PC-3 (cell line): ENCODE data around the gene TMEM91. TPM values are rescaled to one million over a fixed set of nuclear protein-coding genes. Genes with fewer than 3 reads are reported as not detected.

Source experiments
- ATAC-seq: fragments of 200-7000 bp; cut with Tn5 transposase; 2 replicates; pipeline ENCODE4 v1.9.1; 2020; ENCODE audit warnings: mild to moderate bottlenecking, moderate library complexity
- BruUV-seq: library from RNA; stranded (reverse); fragments of 400-500 nt; replicated peaks from 2 replicates; lab custom pipeline; 2021; lab: Mats Ljungman, UMichigan
- CTCF ChIA-PET: fragments of 300-600 bp; sonication (Branson Sonifier 250); formaldehyde crosslinking; loops from one replicate; lab custom pipeline; 2022; ENCODE audit warnings: antibody characterized with exemption; lab: Charles Lee
- POLR2A ChIA-PET: fragments of 300-600 bp; sonication (Branson Sonifier 250); formaldehyde crosslinking; loops from one replicate; lab custom pipeline; 2022; ENCODE audit warnings: antibody characterized with exemption; ENCODE audit not compliant: unreplicated experiment; lab: Charles Lee
- DNase-seq: peaks from one replicate; pipeline ENCODE4 v3.0.0-alpha.2; 2015
- H2AFZ ChIP-seq: fragments of 300-600 bp; sonication (generic); 2 replicates; pipeline ENCODE4 v1.6.0; 2016; ENCODE audit warnings: antibody characterized with exemption, low read length
- H3F3A ChIP-seq: fragments of 300-600 bp; sonication (generic); one replicate; pipeline ENCODE4 v1.6.0; 2017; ENCODE audit warnings: antibody characterized with exemption, low read length, control low read depth, mild to moderate bottlenecking; ENCODE audit not compliant: unreplicated experiment
- H3K27ac ChIP-seq: fragments of 300-600 bp; sonication (generic); 2 replicates; pipeline ENCODE4 v1.5.1; 2016; ENCODE audit warnings: mild to moderate bottlenecking, low read length
- H3K27me3 ChIP-seq: fragments of 300-600 bp; sonication (generic); 2 replicates; pipeline ENCODE4 v1.6.1; 2016; ENCODE audit warnings: low read length, mixed read lengths
- H3K36me3 ChIP-seq: fragments of 300-600 bp; sonication (generic); 2 replicates; pipeline ENCODE4 v1.6.1; 2016; ENCODE audit warnings: low read depth, mixed run types, low read length, mixed read lengths
- H3K4me1 ChIP-seq: fragments of 300-600 bp; sonication (generic); 2 replicates; pipeline ENCODE4 v1.5.1; 2016; ENCODE audit warnings: low read length; ENCODE audit not compliant: insufficient read depth
- H3K4me2 ChIP-seq: fragments of 300-600 bp; sonication (generic); 2 replicates; pipeline ENCODE4 v1.6.0; 2016; ENCODE audit warnings: low read length
- H3K4me3 ChIP-seq: fragments of 300-600 bp; sonication (generic); 2 replicates; pipeline ENCODE4 v1.5.1; 2016; ENCODE audit warnings: mild to moderate bottlenecking, low read length, mixed read lengths
- H3K79me2 ChIP-seq: fragments of 300-600 bp; sonication (generic); 2 replicates; pipeline ENCODE4 v1.6.1; 2017; ENCODE audit warnings: low read length, mixed read lengths
- H3K9ac ChIP-seq: fragments of 300-600 bp; sonication (generic); 2 replicates; pipeline ENCODE4 v1.6.0; 2016; ENCODE audit warnings: mild to moderate bottlenecking, low read length
- H3K9me2 ChIP-seq: fragments of 300-600 bp; sonication (generic); replicated peaks from 2 replicates; pipeline ENCODE4 v1.6.1; 2016; ENCODE audit warnings: mixed run types, low read length, mixed read lengths
- H3K9me3 ChIP-seq: fragments of 300-600 bp; sonication (generic); 2 replicates; pipeline ENCODE4 v1.6.1; 2016; ENCODE audit warnings: low read length, mixed read lengths
- H4K20me1 ChIP-seq: fragments of 300-600 bp; sonication (generic); 2 replicates; pipeline ENCODE4 v1.6.1; 2016; ENCODE audit warnings: low read length, mixed read lengths
- EZH2 ChIP-seq: fragments of 300-600 bp; sonication (generic); IDR thresholded peaks from one replicate; pipeline ENCODE4 v1.6.1; 2017; ENCODE audit warnings: antibody characterized with exemption, mild to moderate bottlenecking, low read length; ENCODE audit not compliant: unreplicated experiment
- EZH2phosphoT487 ChIP-seq: fragments of 300-600 bp; sonication (generic); IDR thresholded peaks from 2 replicates; pipeline ENCODE4 v1.6.1; 2018; ENCODE audit warnings: mild to moderate bottlenecking, antibody characterized with exemption, low read length, borderline replicate concordance
- intact Hi-C: fragments of 100-400 bp; cut with micrococcal nuclease; formaldehyde crosslinking; loops from 2 replicates; pipeline ENCODE4 v1.9.0; 2023
- total RNA-seq: library from RNA; depleted of rRNA; stranded (reverse); fragments of >200 nt; gene quantifications from 2 replicates; pipeline ENCODE4 v1.2.3, GENCODE V29; 2014
- TF ChIP-seq, protein P1 (sequence below): fragments of 300-600 bp; sonication (generic); conservative IDR thresholded peaks from 2 replicates; pipeline ENCODE4 v1.5.1; 2017; ENCODE audit warnings: antibody characterized with exemption, low read depth, mild to moderate bottlenecking, low read length

Gene TMEM91
- total RNA-seq, 1 experiment from 2014 or later: 2.4 TPM

DNA sequence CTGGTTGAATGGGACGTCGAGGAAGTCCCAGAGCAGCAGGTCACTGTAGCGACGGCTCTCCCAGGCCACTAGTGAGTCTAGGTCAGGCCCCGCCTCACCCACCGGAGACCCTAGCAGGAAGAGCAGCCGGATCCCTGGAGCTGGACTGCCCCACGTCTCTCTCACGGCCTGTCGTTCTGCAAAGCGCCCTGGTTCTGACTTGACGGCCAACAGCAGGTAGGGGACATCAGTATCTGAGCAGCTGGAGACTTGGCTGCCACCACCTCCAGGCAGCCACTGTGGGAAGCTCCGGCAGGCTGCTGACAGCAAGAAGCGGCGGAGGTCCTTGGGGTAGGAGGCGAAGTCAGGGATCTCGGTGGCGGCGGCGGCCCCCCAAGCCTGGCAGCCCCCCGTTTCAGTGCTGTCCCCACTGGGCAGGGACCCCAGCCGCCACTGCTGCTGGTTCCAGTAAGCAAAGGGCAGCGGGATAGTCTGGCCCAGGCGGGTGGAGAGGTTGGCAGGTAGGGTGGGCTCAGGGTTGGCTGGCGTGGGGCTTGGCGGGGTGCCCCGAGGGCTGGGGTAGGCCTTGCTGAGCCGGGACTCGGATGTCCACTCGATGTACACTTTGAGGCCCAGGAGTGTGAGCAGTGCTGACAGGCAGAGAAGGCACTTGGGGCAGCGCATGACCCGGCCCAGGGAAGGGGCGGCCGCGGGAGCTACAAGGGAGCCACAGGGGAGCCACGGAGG is 49.9 kb downstream of the TMEM91 start:
- no peak overlapping the region for H3K9ac ChIP-seq
- H2AFZ ChIP-seq: no peak overlapping the region
- H3K9me3 ChIP-seq: no peaks in the 10 kb centered on the region
- H3K27ac ChIP-seq: no peak overlapping the region
- ATAC-seq (no peak), DNase-seq (no peak)
- POLR2A ChIA-PET: no interaction called here
- no peak overlapping the region for H3K4me2 ChIP-seq
- no peak overlapping the region for H3K4me3 ChIP-seq
- no peaks in the 10 kb centered on the region for H3K36me3 ChIP-seq
- no peaks in the 10 kb centered on the region for H3K79me2 ChIP-seq
- BruUV-seq: no TSS peak
- CTCF ChIA-PET: no interaction called here
- no peaks in the 10 kb centered on the region for H3F3A ChIP-seq
- TF ChIP-seq EZH2phosphoT487: no peak
- TF ChIP-seq, protein P1, sequence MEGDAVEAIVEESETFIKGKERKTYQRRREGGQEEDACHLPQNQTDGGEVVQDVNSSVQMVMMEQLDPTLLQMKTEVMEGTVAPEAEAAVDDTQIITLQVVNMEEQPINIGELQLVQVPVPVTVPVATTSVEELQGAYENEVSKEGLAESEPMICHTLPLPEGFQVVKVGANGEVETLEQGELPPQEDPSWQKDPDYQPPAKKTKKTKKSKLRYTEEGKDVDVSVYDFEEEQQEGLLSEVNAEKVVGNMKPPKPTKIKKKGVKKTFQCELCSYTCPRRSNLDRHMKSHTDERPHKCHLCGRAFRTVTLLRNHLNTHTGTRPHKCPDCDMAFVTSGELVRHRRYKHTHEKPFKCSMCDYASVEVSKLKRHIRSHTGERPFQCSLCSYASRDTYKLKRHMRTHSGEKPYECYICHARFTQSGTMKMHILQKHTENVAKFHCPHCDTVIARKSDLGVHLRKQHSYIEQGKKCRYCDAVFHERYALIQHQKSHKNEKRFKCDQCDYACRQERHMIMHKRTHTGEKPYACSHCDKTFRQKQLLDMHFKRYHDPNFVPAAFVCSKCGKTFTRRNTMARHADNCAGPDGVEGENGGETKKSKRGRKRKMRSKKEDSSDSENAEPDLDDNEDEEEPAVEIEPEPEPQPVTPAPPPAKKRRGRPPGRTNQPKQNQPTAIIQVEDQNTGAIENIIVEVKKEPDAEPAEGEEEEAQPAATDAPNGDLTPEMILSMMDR: no peak
- TF ChIP-seq EZH2: no peak
- intact Hi-C loops: no loop called here
- H3K9me2 ChIP-seq: no peaks in the 10 kb centered on the region
- H3K27me3 ChIP-seq: no peaks in the 10 kb centered on the region
- no peaks in the 10 kb centered on the region for H3K4me1 ChIP-seq
- H4K20me1 ChIP-seq: no peaks in the 10 kb centered on the region

DNA sequence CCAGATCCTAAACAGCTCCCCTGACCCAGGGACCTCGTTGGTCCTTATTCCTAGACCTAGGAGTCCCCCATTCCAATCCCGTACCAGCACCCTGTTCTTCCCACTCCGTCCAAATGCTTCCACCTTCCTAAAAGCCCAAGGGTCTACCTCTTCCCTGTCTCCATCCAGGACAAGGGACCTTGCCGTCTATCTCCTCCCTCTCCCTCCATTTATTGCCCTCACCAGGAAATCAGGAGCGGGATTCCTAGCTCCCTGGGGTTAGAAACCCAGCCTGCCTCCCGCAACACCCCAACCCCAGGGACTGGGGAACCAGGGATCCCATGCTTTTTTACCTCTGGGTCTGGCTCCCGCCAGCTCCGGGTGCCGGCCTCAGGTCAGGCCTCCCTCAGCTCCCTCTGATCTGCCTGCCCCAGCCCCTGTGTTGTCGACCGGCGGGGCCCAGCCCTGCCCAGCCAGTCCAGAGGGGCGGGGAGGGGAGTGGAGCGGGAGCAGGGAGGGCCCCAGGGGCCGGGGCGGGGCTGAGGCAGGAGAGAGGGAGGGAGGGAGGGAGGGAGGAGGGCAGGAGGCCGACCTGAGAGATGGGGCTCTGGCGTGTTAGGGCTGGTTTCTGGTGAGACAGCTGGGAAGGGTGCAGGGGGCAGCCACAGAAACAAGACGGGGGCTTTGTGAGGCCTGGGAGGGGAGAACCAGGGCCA is 50.8 kb downstream of the TMEM91 start, which contains the start of gene B3GNT8:
TSS of gene B3GNT8 (minus strand) at position 423 of the 695 bp plus-strand sequence. CDS start 596 bp downstream, outside the sequence.
- ChIA-PET CTCF (no interaction called here), POLR2A (no interaction called here)
- Histone ChIP-seq H3F3A (no peaks in the 10 kb centered on the region), H3K27ac (no peak within 1 kb of the TSS), H3K36me3 (no peaks in the 10 kb centered on the region), H3K4me1 (no peaks in the 10 kb centered on the region), H3K9me2 (no peaks in the 10 kb centered on the region), H3K4me3 (no peak within 1 kb of the TSS), H4K20me1 (no peaks in the 10 kb centered on the region), H3K9me3 (no peaks in the 10 kb centered on the region), H3K9ac (no peak within 1 kb of the TSS), H3K4me2 (no peak within 1 kb of the TSS), H3K79me2 (no peaks in the 10 kb centered on the region), H2AFZ (no peak within 1 kb of the TSS), H3K27me3 (no peaks in the 10 kb centered on the region)
- TF ChIP-seq, protein P1: no peak
- TF ChIP-seq EZH2phosphoT487: no peak
- TF ChIP-seq EZH2: no peak
- intact Hi-C loops: no loop called here
- no TSS peak for BruUV-seq
- ATAC-seq (peak; percentile 74), DNase-seq (no peak)
